UCSD-AML1 (cell line): Measurements from ENCODE around the gene RAVER2.

Source experiments
- DNase-seq: peaks from one replicate; lab custom pipeline; 2025; ENCODE audit not compliant: unreplicated experiment; lab: John Stamatoyannopoulos, UW

The RAVER2 gene

GRCh38 chr1:64875101-64875500 lies 130.2 kb downstream of the RAVER2 start:
- DNase-seq: no peak

DNA sequence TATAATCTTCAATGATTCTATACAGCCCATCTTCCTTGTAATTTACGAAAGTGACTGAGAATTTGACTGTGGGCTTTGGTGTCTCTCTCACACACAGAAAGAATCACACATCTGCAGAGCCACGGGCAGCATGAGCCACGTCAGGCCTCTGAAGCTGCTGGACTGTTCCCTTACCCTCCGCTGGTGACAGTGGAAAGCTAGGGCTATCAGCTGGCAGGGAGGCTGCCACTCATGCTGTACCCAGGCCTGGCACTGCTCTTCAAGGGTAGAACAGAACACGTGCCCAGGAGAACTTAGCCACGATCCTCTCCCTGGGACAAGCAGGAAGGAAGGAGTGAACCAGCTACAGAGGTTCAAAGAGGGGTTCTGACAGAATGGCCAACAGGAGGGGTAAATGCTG lies 130.7 kb downstream of the RAVER2 start:
- no peak for DNase-seq

DNA sequence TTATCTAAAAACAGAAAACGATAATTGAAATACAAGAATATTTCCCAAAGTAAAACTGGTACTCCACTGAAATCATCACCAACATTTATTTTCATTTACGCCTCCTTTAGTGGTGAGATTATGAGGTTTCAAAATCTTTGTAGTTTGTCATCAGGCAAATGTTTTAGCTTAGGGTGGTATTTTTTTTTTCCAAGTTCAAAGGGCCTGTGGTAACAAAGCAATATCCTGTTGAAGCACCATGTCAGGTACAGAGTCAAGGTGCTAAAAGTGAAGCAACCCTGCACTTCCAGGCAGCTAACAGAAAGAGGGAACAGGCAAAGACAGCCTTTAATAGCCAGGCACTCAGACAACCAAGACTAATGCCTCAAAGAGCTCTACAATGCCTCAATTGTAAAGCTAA lies 132.3 kb downstream of the RAVER2 start:
- no peak for DNase-seq

GRCh38 chr1:64877598-64877997 lies 132.7 kb downstream of the RAVER2 start:
- DNase-seq: no peak

- DNase-seq: no peak
These were observed 133.2 kb downstream of the RAVER2 start for GRCh38 chr1:64878090-64878489.

- no peak for DNase-seq
These were observed 134.2 kb downstream of the RAVER2 start for GRCh38 chr1:64878931-64879611.

- DNase-seq: no peak
These were observed 135.6 kb downstream of the RAVER2 start for GRCh38 chr1:64880449-64880848.

- no peak for DNase-seq
These were observed 136.4 kb downstream of the RAVER2 start for GRCh38 chr1:64881281-64881680.
